A549 (cell line): ENCODE measurements around the gene SPECC1. TPM values are rescaled to one million over a fixed set of nuclear protein-coding genes. Genes with fewer than 3 reads are reported as not detected.

Experiments used
- ATAC-seq, 2 experiments: fragments of 200-7000 bp in 1 of 2; fragments of >200 bp in 1 of 2; cut with Nextera tagmentation in 1 of 2; cut with Tn5 transposase in 1 of 2; 3 replicates each; pipeline versions ENCODE4 v1.8.0 to v1.9.1; 2018 to 2020; ENCODE audit warnings: mild to moderate bottlenecking in 1 of 2, moderate library complexity in 1 of 2
- CTCF ChIA-PET: fragments of 300-600 bp; sonication (Branson Sonifier 250); formaldehyde crosslinking; extraction: SDS; loops from one replicate; lab custom pipeline; 2021; ENCODE audit warnings: antibody characterized with exemption, inconsistent platforms; lab: Yijun Ruan, JAX
- POLR2A ChIA-PET: fragments of 350-600 bp; formaldehyde crosslinking; extraction: SDS; loops from one replicate; lab custom pipeline; 2021; ENCODE audit warnings: antibody characterized with exemption, inconsistent platforms; lab: Yijun Ruan, JAX
- DNase-seq, 2 experiments: peaks; one replicate each; pipeline versions ENCODE4 v3.0.0 to v3.0.0-alpha.2; 2011 to 2016; ENCODE audit warnings: low read depth in 1 of 2, low spot score in 1 of 2
- FAIRE-seq: peaks from 2 replicates; lab custom pipeline; 2011; peaks lifted over from hg19 to GRCh38; lab: Jason Lieb, UNC
- H3K27ac ChIP-seq, 2 experiments: fragments of >200 bp; sonication (Bioruptor Twin); formaldehyde crosslinking; 3 replicates each; pipeline ENCODE4 v1.5.1; 2016 to 2017
- H3K4me1 ChIP-seq: fragments of >200 bp; sonication (Bioruptor Twin); formaldehyde crosslinking; 3 replicates; pipeline ENCODE4 v1.6.1; 2016
- H3K4me2 ChIP-seq: fragments of >200 bp; sonication (Bioruptor Twin); formaldehyde crosslinking; 3 replicates; pipeline ENCODE4 v1.6.1; 2016
- H3K4me3 ChIP-seq: fragments of >200 bp; sonication (Bioruptor Twin); formaldehyde crosslinking; 3 replicates; pipeline ENCODE4 v1.5.1; 2016
- H3K9me3 ChIP-seq: fragments of >200 bp; sonication (Bioruptor Twin); formaldehyde crosslinking; 3 replicates; pipeline ENCODE4 v1.6.1; 2016
- BCL3 ChIP-seq: fragments of >200 bp; sonication (Bioruptor Twin); formaldehyde crosslinking; IDR thresholded peaks from 3 replicates; pipeline ENCODE4 v1.6.1; 2016
- BHLHE40 ChIP-seq: IDR thresholded peaks from 2 replicates; pipeline ENCODE4 v1.6.1; 2012; ENCODE audit warnings: low read depth, low read length, inconsistent platforms
- CEBPB ChIP-seq, 2 experiments: fragments of >200 bp in 1 of 2; sonication (Bioruptor Twin) in 1 of 2; formaldehyde crosslinking in 1 of 2; IDR thresholded peaks; 2 replicates each; pipeline ENCODE4 v1.6.1; 2012 to 2016
- CHD2 ChIP-seq: fragments of 150-350 bp; IDR thresholded peaks from 2 replicates; pipeline ENCODE4 v1.6.1; 2014; ENCODE audit warnings: low read length; ENCODE audit not compliant: partially characterized antibody
- CHD4 ChIP-seq: fragments of 200-600 bp; sonication (generic); IDR thresholded peaks from 2 replicates; pipeline ENCODE4 v1.6.1; 2016; ENCODE audit warnings: antibody characterized with exemption, mild to moderate bottlenecking, borderline replicate concordance
- EHMT2 ChIP-seq: fragments of 200-600 bp; sonication (generic); IDR thresholded peaks from 2 replicates; pipeline ENCODE4 v1.6.1; 2016; ENCODE audit warnings: antibody characterized with exemption, low read depth, mild to moderate bottlenecking, moderate library complexity
- ELK1 ChIP-seq: fragments of 150-350 bp; IDR thresholded peaks from 2 replicates; pipeline ENCODE4 v1.6.1; 2014; ENCODE audit warnings: low read depth, mild to moderate bottlenecking, low read length
- EP300 ChIP-seq, 2 experiments: fragments of >200 bp; sonication (Bioruptor Twin); formaldehyde crosslinking; IDR thresholded peaks; 2 replicates in 1 of 2; 3 replicates in 1 of 2; pipeline ENCODE4 v1.6.1; 2016 to 2017
- FOSB ChIP-seq: fragments of 250-450 bp; sonication (Bioruptor Pico); IDR thresholded peaks from 2 replicates; pipeline ENCODE4 v1.5.0; 2020; ENCODE audit warnings: mild to moderate bottlenecking, moderate library complexity
- FOXS1 ChIP-seq: fragments of 250-450 bp; sonication (Bioruptor Pico); IDR thresholded peaks from 2 replicates; pipeline ENCODE4 v1.5.0; 2020; ENCODE audit warnings: mild to moderate bottlenecking, moderate library complexity
- HOXA7 ChIP-seq: fragments of 250-450 bp; sonication (Bioruptor Pico); IDR thresholded peaks from 2 replicates; pipeline ENCODE4 v1.5.0; 2020; ENCODE audit warnings: mild to moderate bottlenecking, moderate library complexity
- HOXB5 ChIP-seq: fragments of 250-450 bp; sonication (Bioruptor Pico); IDR thresholded peaks from 2 replicates; pipeline ENCODE4 v1.5.0; 2020; ENCODE audit warnings: mild to moderate bottlenecking, moderate library complexity
- KDM5A ChIP-seq: fragments of 200-600 bp; sonication (generic); IDR thresholded peaks from 2 replicates; pipeline ENCODE4 v1.6.1; 2016; ENCODE audit warnings: antibody characterized with exemption, mild to moderate bottlenecking
- MAZ ChIP-seq: fragments of 150-350 bp; IDR thresholded peaks from 2 replicates; pipeline ENCODE4 v1.6.1; 2014; ENCODE audit warnings: antibody characterized with exemption, low read depth, low read length, borderline replicate concordance
- NPAS2 ChIP-seq: fragments of 250-450 bp; sonication (Bioruptor Pico); IDR thresholded peaks from 2 replicates; pipeline ENCODE4 v1.8.0; 2022; ENCODE audit warnings: mild to moderate bottlenecking, moderate library complexity, borderline replicate concordance
- PHF8 ChIP-seq: fragments of 200-600 bp; sonication (generic); IDR thresholded peaks from 2 replicates; pipeline ENCODE4 v1.6.1; 2016; ENCODE audit warnings: low read depth, mild to moderate bottlenecking, antibody characterized with exemption, moderate library complexity, borderline replicate concordance
- RAD21 ChIP-seq, 2 experiments: fragments of >200 bp in 1 of 2; sonication (Bioruptor Twin) in 1 of 2; formaldehyde crosslinking in 1 of 2; IDR thresholded peaks in 1 of 2; conservative IDR thresholded peaks in 1 of 2; 2 replicates in 1 of 2; 3 replicates in 1 of 2; pipeline ENCODE4 v1.6.1; 2012 to 2018; ENCODE audit warnings: inconsistent platforms in 1 of 2
- RARB ChIP-seq: fragments of 250-450 bp; sonication (Bioruptor Pico); IDR thresholded peaks from 2 replicates; pipeline ENCODE4 v1.8.0; 2021; ENCODE audit warnings: mild to moderate bottlenecking, moderate library complexity
- RCOR1 ChIP-seq: fragments of 150-350 bp; IDR thresholded peaks from 2 replicates; pipeline ENCODE4 v1.6.1; 2014; ENCODE audit warnings: antibody characterized with exemption, low read length, low read depth
- RFX5 ChIP-seq: fragments of 450-650 bp; IDR thresholded peaks from 2 replicates; pipeline ENCODE4 v1.7.1; 2014; ENCODE audit warnings: antibody characterized with exemption, mild to moderate bottlenecking, moderate library complexity
- TFCP2L1 ChIP-seq: fragments of 250-450 bp; sonication (Bioruptor Pico); IDR thresholded peaks from 2 replicates; pipeline ENCODE4 v1.5.0; 2021; ENCODE audit warnings: mild to moderate bottlenecking
- USF2 ChIP-seq: fragments of 450-650 bp; IDR thresholded peaks from 2 replicates; pipeline ENCODE4 v1.6.1; 2014; ENCODE audit warnings: antibody characterized with exemption
- ZNF302 ChIP-seq: fragments of 250-450 bp; sonication (Bioruptor Pico); IDR thresholded peaks from 2 replicates; pipeline ENCODE4 v1.9.0; 2021; ENCODE audit warnings: inconsistent platforms, mild to moderate bottlenecking, moderate library complexity
- ZSCAN20 ChIP-seq: fragments of 250-450 bp; sonication (Bioruptor Pico); IDR thresholded peaks from 2 replicates; pipeline ENCODE4 v1.8.0; 2022; ENCODE audit warnings: mild to moderate bottlenecking, moderate library complexity
- WGBS: methylation state at CpG from one replicate; pipeline ENCODE4 v1.1.6; 2017; ENCODE audit errors: missing lambda C conversion rate; 5-methylcytosine and 5-hydroxymethylcytosine counted together
- polyA plus RNA-seq, 4 experiments: library from polyadenylated mRNA; depleted of rRNA in 3 of 4; stranded (reverse); fragments of >200 nt; fragmentation: RNase III in 1 of 4; extraction: RNeasy Plus Mini Kit Qiagen cat#74134 plus additional on column Dnase treatment in 1 of 4; gene quantifications; 2 replicates in 3 of 4; 3 replicates in 1 of 4; pipeline ENCODE4 v1.2.3, GENCODE V29; 2011 to 2017
- TF ChIP-seq, protein P1 (sequence below): fragments of >200 bp; sonication (Bioruptor Twin); formaldehyde crosslinking; IDR thresholded peaks from 2 replicates; pipeline ENCODE4 v1.6.1; 2016
- TF ChIP-seq, protein P2 (sequence below): IDR thresholded peaks from 2 replicates; pipeline ENCODE4 v1.6.1; 2012

SPECC1 gene
- polyA plus RNA-seq, 2 of the 4 experiments (the other 2 are of a cell fraction), result 45.1 to 66.2 TPM

GRCh38 chr17:20091174-20092029 lies 82.2 kb downstream of the SPECC1 start:
- ATAC-seq, result no peak
- Histone ChIP-seq H3K9me3 (no peaks in the 10 kb centered on the region), H3K4me1 (peaks cover 22% of the 10 kb centered on the region), H3K4me2 (no peak overlapping the region)
- WGBS, result 91% methylated on average over 19 of the region's 19 CpGs
- DNase-seq, result no peak
- FAIRE-seq, result no peak
- TF ChIP-seq MAZ, result no peak
- TF ChIP-seq RAD21 (conservative IDR thresholded peaks at IDR 0.05 in 1 of 2, IDR thresholded peaks at IDR 0.05 in 1 of 2), result no peak
- TF ChIP-seq USF2, result no peak
- TF ChIP-seq RARB (CRISPR knock-in tag), result no peak
- TF ChIP-seq BHLHE40, result no peak
- TF ChIP-seq HOXB5 (CRISPR knock-in tag), result no peak
- no peak for TF ChIP-seq HOXA7
- no peak for TF ChIP-seq BCL3
- TF ChIP-seq PHF8, result no peak
- TF ChIP-seq CHD4, result no peak
- TF ChIP-seq ZNF302 (CRISPR knock-in tag), result no peak
- TF ChIP-seq EHMT2, result no peak
- TF ChIP-seq, protein P1, sequence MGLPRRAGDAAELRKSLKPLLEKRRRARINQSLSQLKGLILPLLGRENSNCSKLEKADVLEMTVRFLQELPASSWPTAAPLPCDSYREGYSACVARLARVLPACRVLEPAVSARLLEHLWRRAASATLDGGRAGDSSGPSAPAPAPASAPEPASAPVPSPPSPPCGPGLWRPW, result no peak
- TF ChIP-seq FOXS1 (CRISPR knock-in tag), result no peak
- no peak for TF ChIP-seq FOSB (CRISPR knock-in tag)
- TF ChIP-seq EP300 (IDR thresholded peaks at IDR 0.05), result no peak
- TF ChIP-seq, all 56 proteins: peak for 0
- Histone ChIP-seq H3K4me3 (no peak overlapping the region), H3K27ac (no peak overlapping the region)
- ChIA-PET CTCF (interaction anchor here (0.7 to 8.3 kb wide), 5 partner anchors 10 to 209 kb away, joined by 3 to 66 read pairs (median 4); partner anchors contain the start of gene SPECC1), POLR2A (no interaction called here)

GRCh38 chr17:20092261-20092867 lies 83.2 kb downstream of the SPECC1 start:
- H3K27ac ChIP-seq, result 0 out of 6 replicates have a peak overlapping the region, but pooled peaks of 1 of the 2 experiments have one; percentile 8
- no peak for ATAC-seq
- no peak overlapping the region for H3K4me3 ChIP-seq
- ChIA-PET CTCF (interaction anchor here (0.9 to 8.3 kb wide), 6 partner anchors 9 to 217 kb away, joined by 3 to 66 read pairs (median 8); partner anchors contain the start of gene SPECC1), POLR2A (no interaction called here)
- DNase-seq, result no peak
- TF ChIP-seq, protein P2, sequence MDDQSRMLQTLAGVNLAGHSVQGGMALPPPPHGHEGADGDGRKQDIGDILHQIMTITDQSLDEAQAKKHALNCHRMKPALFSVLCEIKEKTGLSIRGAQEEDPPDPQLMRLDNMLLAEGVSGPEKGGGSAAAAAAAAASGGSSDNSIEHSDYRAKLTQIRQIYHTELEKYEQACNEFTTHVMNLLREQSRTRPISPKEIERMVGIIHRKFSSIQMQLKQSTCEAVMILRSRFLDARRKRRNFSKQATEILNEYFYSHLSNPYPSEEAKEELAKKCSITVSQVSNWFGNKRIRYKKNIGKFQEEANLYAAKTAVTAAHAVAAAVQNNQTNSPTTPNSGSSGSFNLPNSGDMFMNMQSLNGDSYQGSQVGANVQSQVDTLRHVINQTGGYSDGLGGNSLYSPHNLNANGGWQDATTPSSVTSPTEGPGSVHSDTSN, result no peak
- TF ChIP-seq PHF8 (no peak), BCL3 (no peak), RCOR1 (no peak), CHD2 (no peak), TFCP2L1 (CRISPR knock-in tag) (no peak), EP300 (IDR thresholded peaks at IDR 0.05) (no peak), RFX5 (no peak), MAZ (no peak), ZSCAN20 (CRISPR knock-in tag) (no peak), ELK1 (no peak), RARB (CRISPR knock-in tag) (no peak), KDM5A (no peak), CEBPB (IDR thresholded peaks at IDR 0.05) (no peak), RAD21 (conservative IDR thresholded peaks at IDR 0.05 in 1 of 2, IDR thresholded peaks at IDR 0.05 in 1 of 2) (no peak), NPAS2 (CRISPR knock-in tag) (no peak), EHMT2 (no peak)
- no peak for FAIRE-seq
- no peak overlapping the region for H3K4me2 ChIP-seq
- no peaks in the 10 kb centered on the region for H3K9me3 ChIP-seq
- WGBS, result 79% methylated on average over 6 of the region's 6 CpGs
- H3K4me1 ChIP-seq, result peaks cover 22% of the 10 kb centered on the region
